GM19438 (cell line): Measurements from ENCODE around the gene SHLD3.
"Not testable (repeated sequence)": the region's sequence is repeated elsewhere in the genome, so short reads cannot be mapped to it uniquely, and the experiment has no call there.

Experiments used
- ATAC-seq: cut with Tn5 transposase; IDR thresholded peaks from one replicate; pipeline ENCODE4 v1.9.1; 2021; ENCODE audit warnings: low read depth; ENCODE audit not compliant: unreplicated experiment

SHLD3 gene, protein sequence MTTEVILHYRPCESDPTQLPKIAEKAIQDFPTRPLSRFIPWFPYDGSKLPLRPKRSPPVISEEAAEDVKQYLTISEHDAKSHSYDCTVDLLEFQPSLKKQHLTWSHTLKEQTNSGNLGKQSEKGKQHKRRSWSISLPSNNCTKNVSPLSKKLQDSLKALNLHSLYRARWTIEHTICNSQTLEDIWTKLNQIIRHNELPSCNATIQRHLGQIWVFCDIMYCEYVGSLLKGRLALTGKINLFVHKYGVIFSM

DNA sequence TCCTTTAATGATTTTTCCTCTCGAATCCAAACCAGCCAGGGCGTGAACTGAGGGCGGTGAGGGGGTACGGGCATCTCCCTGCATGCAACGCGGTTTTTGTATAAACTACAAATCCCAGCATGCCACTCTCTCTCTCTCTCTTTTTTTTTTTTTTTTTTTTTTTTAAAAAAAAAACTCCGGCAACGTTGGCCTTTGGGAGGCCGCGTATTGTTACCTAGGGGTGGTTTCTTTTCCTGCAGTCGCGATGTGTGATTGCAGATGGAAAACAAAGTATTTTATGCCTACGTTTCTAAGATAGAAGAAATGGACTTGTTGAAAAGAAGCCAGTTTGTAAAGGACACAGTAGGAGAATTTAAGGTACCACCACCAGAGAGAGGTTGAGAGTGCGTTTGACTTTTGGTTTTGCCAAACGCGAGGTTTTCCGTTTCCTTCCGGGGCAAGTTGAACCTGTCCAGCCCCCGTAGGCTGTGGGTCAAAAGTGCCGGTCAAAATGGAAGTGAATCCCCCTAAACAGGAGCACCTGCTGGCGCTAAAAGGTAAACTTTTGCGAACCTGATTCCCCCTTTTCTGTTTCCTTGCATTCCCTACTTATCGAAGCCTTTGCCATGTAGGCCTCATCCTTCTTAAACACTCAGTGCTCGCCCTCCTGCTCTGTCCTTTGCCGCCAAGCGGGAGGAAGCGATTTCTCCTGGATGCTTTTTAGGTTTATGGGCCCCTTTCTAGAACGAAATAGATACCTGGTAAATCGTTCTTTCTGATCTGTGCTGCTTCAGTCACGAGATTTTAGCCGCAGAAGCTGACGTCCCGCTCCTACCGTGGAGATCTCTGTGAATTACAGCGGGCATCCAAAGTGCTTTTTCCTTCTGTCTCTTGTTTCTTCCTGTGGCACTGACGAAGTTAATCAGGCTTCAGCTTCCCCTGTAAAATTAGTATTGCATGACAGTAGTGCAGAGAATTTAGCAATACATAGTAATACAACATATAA, at the start of gene SHLD3, which contains the start of gene TRAPPC13:
TSS of gene SHLD3 (plus strand) at position 457 of the 985 bp plus-strand sequence. CDS start 4,561 bp downstream, outside the sequence.
TSS of gene TRAPPC13 (plus strand) at position 457 of the 985 bp plus-strand sequence. CDS start at position 491, 34 bp downstream.
- ATAC-seq: peak; percentile 78

DNA sequence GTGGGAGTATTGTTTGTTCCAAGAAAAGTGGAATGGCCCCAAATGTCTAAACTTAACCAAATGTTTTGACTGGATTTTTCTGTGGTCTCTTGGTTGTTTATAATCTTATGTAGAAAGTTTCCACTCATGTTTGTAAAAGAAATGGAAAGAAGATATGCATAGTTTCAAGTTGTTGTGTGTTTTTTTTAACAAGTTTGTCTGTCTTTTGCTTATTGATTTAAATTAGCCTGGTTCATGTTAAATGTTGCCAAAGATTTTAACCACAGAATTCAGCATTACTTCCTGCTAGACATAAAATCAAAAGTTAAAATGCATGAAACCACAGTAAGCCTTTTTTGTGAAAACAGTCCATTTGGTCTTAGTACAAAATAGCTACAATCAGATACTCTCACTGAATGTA, 47.7 kb upstream of the SHLD3 start:
- no peak for ATAC-seq

DNA sequence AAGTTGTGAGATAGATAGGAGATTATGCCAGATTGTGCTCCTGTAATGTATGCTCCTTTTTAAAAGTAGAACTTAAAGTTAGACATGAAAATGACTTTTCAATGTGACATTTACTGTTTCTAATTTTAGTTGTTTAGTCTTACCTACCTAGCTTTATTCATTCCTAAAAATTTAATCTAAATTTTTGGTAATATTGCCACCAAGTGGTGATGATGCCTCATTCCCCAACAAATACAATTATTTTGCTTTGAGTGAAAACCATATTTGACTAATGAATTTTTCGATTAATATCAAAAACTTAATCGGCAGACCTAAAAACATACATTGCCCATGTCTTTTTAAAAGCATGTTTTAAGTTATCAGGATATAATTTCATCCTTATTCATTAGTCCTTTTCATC, 36.1 kb upstream of the SHLD3 start:
- no peak for ATAC-seq

DNA sequence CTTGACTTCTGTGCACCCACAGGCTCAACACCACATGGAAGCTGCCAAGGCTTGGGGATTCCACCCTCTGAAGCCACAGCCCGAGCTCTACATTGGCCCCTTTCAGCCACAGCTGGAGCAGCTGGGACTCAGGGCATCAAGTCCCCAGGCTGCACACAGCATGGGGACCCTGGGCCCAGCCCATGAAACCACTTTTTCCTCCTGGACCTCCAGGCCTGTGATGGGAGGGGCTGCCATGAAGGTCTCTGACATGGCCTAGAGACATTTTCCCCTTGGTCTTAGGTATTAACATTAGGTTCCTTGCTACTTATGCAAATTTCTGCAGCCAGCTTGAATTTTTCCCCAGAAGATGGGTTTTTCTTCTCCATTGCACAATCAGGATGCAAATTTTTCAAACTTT, 23.1 kb upstream of the SHLD3 start:
- ATAC-seq: not testable (repeated sequence)

DNA sequence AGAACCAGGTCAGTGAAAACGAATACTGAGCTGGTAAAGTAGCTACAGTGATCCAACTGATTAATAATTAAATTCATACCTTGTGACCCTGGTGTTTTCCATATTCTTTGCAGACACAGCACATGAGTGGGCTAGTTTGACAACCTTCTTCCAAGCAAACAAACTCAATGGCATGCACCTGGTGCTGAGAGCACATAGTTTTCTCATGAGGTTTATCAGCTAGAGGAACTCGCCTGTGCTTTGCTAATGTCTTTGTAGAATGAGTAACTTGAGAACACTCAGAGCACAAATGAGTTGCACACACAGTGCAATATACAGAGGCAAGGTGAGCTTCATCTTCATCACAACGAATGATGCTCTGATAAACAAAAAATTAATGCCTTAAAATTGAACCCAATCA, 13.3 kb upstream of the SHLD3 start:
- ATAC-seq: no peak

DNA sequence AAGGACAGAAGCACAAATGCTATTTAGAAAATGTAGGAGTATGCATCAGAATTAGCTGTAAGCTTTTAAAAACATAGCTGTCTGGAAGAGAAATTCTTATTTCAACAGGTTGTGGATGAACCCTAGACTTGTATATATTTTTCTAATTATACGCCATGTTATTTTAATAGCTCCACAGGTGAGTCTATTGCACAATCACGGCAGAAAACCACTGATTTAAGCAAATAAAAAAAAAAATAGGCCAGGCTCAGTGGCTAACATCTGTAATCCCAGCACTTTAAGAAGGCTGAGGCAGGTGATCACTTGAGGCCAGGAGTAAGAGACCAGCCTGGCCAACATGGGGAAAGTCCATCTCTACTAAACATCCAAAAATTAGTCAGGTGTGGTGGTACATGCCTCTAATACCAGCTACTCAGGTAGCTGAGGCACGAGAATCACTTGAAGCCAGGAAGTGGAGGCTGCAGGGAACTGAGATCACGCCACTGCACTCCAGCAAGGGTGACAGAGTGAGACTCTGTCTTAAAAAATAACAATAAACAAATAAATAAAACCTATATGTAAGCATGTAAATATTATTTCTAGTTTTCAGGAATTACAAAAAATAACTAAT, 12.4 kb upstream of the SHLD3 start:
- ATAC-seq: no peak

DNA sequence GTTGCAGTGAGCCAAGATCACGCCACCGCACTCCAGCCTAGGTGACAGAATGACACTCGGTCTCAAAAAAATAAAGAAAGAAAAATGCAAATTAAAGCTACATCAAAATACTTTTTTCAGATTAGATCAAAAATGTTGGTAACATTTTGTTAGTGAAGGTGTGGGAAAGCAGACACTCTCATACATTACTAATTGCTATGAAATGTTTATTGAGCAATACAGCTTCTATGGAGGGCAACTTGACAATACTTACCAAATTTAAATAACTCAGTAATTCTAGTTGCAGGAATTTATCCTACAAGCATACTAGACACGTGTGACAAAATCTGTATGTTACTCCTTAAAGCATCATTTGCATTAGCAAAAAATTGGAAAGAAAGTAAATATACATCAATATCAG, 4.8 kb upstream of the SHLD3 start:
- no peak for ATAC-seq

DNA sequence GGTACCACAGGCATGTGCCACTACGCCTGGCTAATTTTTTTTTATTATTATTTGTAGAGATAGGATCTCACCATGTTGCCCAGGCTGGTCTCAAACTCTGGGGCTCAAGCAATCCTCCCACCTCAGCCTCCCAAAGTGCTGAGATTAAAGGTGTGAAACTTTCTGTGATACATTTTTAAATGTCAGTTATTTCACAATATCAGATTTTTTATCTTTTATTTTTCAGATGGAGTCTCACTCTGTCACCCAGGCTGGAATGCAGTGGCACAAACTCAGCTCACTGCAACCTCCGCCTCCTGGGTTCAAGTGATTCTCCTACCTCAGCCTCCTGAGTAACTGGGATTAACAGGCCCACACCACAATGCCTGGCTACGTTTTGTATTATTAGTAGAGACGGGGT, 2.9 kb upstream of the SHLD3 start:
- not testable (repeated sequence) for ATAC-seq

DNA sequence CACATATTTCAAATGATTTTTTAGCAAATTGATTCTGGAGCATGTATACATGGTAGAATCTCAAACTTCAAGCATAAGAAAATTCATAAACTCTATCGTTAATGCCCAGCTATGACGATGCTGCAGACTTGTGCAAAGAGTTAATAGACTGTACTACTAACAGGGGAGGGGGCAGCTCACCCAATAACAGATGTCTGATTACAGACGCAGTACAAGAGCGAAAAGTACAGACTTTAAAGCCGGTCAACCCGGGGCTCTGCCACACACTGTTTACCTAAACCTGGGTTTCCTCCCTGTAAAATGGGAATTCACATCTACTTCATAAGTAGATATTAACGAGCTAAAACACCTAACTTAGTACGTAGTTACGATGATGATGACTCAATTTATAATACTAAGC, 1.3 kb upstream of the SHLD3 start:
- ATAC-seq: no peak

DNA sequence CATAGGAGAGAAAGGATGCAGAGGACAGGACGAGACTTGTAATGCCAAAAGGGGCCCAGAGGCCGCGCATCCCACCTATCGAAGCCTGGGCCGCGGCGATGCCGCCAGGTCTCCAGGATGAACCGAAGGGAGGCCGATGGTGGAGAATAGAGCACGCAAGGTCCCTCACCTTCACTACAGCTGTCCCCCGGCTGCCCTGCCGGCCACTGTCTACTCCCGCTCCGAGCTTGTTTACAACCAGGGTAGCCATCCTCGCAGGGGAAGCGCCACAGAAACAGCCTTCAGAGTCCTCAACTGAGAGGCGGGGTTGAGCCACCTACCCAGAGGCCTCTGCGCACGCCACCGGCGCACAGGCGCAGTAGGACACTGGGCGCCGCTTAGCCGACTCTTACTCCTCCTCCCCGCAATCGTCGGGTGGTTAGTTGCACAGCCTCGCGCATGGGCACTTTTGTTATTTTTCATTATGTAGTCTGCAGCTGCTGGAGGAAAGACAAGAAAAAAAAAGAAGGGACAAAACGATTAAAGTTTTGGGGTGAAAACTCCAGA, 729 bp upstream of the SHLD3 start, which contains the start of gene TRIM23:
TSS of gene TRIM23 (minus strand) at position 309 of the 546 bp plus-strand sequence. CDS start at position 250, 59 bp downstream.
- ATAC-seq: peak; percentile 92

DNA sequence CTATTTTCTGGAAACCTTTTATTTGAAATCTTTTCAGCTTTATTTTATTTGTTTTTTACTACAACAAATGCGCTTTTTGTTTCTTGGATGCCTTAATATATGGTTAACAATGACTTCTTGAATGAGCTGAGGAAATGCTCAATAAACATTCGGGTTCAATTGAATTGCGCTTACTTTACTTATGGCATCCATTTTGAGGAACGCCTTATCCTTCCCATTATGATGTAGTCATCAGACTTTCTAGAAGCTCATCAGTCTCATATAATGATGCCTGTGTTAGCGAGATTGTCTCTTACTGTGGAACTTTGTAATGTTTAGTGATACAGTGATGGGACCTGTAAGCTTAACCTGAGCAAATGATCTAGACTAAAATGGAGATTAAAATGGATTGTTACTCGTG, 916 bp downstream of the SHLD3 start:
- ATAC-seq: no peak

DNA sequence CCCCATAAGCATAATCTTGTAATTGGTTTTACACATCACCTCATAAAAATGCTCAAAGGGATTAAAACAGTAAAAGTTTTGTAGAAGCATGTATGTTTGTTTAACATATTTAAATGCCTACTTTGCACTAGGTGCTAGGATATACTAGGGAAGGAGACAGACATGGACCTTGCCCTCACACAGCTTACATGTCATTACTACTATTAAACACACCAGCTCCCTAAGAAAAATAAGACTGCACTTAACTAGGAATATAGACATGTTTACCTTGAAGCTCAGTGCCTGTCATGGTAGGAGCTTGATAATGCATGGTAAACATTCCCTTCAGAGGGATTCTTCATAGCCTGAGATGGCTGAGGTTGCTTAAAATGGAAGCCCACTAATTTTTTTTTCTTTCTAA, 6.2 kb downstream of the SHLD3 start:
- ATAC-seq: no peak

DNA sequence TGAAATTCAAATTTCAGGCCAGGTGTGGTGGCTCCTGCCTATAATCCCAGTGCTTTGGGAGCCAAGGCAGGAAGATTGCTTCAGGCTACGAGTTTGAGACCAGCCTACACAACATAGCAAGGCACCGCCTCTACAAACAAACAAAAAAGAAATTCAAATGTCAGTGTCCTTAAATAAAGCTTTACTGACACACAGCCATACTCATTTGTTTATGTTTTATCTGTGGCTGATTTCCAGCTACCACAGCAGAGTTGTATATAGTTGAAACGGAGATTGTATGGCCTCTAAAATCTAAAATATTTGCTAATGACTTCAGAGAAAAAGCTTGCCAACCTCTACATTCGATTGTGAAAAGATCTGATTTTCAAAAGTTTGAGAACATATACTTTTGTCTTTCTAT, 15.4 kb downstream of the SHLD3 start:
- ATAC-seq: no peak

DNA sequence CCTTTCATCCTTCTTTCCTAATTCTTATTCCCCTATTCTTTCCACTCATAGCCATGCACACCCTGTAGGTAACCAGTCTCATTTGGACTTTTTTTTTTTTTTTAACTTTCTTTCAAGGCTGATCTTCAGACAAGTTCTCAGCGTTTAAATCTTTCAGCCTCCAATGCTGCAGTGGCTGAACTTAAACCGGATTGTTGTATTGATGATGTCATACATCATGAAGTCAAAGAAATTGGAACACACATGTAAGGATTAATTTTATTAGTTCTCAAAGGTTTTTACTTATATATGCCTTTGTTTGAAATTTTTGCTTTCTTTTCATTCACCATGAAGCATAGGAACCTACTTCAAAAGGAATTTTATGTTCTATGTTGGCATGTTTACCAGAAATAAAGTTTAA, 22.1 kb downstream of the SHLD3 start:
- ATAC-seq: no peak

DNA sequence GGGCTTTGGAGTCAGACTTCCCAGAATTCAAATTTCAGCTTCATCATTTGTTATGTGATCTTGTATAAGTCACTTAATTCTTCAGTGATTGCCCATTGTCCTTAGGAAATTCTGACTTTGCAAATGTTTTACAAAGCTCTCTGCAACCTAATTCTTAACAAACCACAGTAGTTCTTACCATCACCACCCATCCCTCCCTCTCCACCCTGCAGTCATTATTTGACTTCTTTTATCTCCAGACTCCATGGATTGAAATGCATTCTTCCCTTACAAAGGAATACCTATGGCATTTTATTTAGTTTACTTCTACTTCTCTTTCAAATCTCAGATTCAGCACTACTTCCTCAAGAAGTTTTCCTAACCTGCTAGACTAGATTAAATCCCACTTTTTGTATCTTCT, 23.1 kb downstream of the SHLD3 start:
- ATAC-seq: no peak

DNA sequence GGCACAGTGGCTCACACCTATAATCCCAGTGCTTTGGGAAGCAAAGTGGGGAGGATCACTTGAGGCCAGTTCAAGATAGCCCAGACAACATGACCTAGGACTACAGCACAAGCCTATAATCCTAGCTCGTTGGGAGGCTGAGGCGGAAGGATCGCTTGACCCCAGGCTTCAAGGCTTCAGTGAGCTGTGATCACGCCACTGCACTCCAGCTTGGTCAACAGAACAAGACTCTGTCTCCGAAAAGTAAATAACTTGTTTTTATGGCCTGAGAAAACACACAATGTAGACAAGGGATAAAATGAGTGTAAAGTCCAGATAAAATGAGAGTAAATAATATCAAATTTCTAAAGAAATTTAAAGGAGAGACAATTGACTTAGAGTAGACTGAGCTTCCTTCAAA, 26.3 kb downstream of the SHLD3 start:
- no peak for ATAC-seq

DNA sequence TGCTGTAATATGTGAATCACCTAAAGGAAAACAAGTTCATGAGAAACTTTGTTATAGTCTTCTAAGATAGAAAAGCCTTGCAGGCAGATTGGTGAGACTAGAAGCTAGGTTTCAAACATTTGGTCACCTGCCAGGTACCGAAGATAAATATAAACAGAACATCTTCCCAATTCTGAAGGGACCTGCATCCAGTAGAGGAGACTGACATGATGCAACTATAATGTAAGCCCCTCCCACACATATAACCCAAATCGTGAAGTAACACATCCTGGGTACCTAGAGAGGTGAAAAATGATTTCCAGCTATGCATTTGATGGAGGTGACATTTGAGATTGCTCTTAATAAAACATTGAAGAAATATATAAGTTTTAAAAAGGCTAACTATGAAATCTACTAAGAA, 29.9 kb downstream of the SHLD3 start:
- no peak for ATAC-seq

DNA sequence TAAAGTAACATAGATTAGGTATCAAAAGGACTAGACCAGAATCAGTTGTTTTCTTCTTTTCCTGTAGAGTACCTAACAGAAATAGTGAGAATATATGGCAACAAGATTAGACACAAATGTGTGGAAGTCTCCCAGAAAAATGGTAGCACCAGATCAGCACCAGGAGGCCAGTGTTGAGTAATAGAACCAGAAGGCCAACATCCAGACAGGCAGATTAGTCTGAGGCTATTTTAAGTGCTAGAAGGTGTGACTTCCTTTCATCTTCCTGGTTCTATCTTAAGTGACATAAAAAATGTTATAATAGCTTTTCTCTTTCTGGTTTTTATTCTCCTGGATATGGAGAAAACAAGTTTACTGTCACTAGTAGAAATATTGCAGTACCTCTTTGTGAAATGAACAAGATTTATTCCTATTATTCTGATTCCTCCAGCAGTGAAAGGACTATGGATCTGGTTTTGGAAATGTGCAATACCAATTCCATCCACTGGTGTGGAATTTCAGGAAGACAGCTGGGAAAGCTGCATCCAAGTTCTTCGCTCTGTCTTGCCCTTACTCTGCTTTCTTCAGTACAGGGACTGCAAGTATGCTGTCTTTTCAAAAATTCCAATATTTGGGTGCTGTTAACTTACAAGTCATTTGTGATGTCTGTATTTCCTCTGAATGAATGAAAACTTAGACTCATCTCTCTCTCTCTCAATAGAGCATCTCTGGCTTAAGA, 39.1 kb downstream of the SHLD3 start:
- ATAC-seq: no peak

DNA sequence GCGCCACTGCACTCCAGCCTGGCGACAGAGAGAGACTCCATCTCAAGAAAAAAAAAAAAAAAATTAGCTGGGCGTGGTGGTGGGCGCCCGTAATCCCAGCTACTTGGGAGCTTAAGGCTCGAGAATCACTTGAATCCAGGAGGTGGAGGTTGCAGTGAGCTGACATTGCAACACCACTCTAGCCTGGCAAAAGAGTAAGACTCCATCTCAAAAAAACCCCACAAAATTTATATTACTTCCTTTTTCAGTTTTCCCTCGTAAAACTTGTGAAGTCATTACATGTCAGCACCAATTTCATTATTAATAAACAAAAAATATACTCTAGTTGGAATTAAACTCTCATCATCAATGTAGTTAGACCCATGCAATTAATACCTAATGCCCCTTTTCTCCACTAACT, 43.9 kb downstream of the SHLD3 start:
- ATAC-seq: no peak

DNA sequence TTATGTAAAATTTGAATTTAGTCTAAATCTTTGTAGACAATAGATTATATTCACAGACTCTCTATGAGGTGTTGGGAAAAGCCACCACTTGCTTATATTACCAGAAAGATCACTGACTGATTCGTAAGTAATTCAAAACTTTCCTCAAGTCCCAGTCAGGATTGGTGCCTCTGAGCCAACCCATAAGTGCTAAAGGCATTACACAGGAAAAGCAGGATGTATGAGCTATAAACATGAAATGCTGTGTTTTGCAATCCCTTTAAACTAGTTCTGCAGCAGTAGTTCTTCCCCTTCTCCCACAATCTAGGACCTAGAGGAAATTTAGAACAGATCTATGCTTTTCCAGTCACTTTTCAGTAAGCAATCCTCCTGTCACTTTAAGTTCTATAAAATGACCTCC, 48.0 kb downstream of the SHLD3 start:
- ATAC-seq: no peak
